ENCODE data around the gene GATA2.

Gene GATA2

GRCh38 chr3:128489927-128490649 is 2.9 kb downstream of the GATA2 start:
- no peak for DNase-seq (ENCODE audit: low read depth, low spot score)
- CTCF ChIA-PET = interaction anchor here (0.9 to 4.5 kb wide), 13 partner anchors 8 to 395 kb away, joined by 3 to 30 read pairs (median 5); no protein-coding TSS in a partner anchor
- POLR2A ChIA-PET = no interaction called here
- peak overlapping the region; percentile 82 for H3K4me3 ChIP-seq (ENCODE audit: low read depth, low read length)
- TF ChIP-seq CTCF (IDR thresholded peaks at IDR 0.05; ENCODE audit: insufficient read depth, low read length, missing control alignments) = peak; percentile 4

GRCh38 chr3:128489674-128489926 is 3.4 kb downstream of the GATA2 start:
- DNase-seq (ENCODE audit: low read depth, low spot score) = no peak
- POLR2A ChIA-PET = no interaction called here
- no peak for TF ChIP-seq CTCF (IDR thresholded peaks at IDR 0.05; ENCODE audit: insufficient read depth, low read length, missing control alignments)
- H3K4me3 ChIP-seq (ENCODE audit: low read depth, low read length) = peak overlapping the region; percentile 82
- CTCF ChIA-PET = interaction anchor here (0.9 to 4.5 kb wide), 11 partner anchors 8 to 395 kb away, joined by 3 to 30 read pairs (median 5); no protein-coding TSS in a partner anchor

GRCh38 chr3:128488991-128489673 is 3.9 kb downstream of the GATA2 start:
- POLR2A ChIA-PET = no interaction called here
- no peak for TF ChIP-seq CTCF (IDR thresholded peaks at IDR 0.05; ENCODE audit: insufficient read depth, low read length, missing control alignments)
- peak overlapping the region; percentile 82 for H3K4me3 ChIP-seq (ENCODE audit: low read depth, low read length)
- CTCF ChIA-PET = interaction anchor here (0.9 to 4.5 kb wide), 10 partner anchors 8 to 394 kb away, joined by 3 to 30 read pairs (median 6); no protein-coding TSS in a partner anchor
- no peak for DNase-seq (ENCODE audit: low read depth, low spot score)

GRCh38 chr3:128488636-128488990 is 4.4 kb downstream of the GATA2 start:
- CTCF ChIA-PET = interaction anchor here (1.2 to 4.5 kb wide), 6 partner anchors 9 to 318 kb away, joined by 3 to 30 read pairs (median 6); no protein-coding TSS in a partner anchor
- TF ChIP-seq CTCF (IDR thresholded peaks at IDR 0.05; ENCODE audit: insufficient read depth, low read length, missing control alignments) = no peak
- POLR2A ChIA-PET = interaction anchor here (1.9 kb wide), 1 partner anchor 428 kb away, joined by 4 read pairs; no protein-coding TSS in a partner anchor
- DNase-seq (ENCODE audit: low read depth, low spot score) = no peak
- peak overlapping the region; percentile 82 for H3K4me3 ChIP-seq (ENCODE audit: low read depth, low read length)

GRCh38 chr3:128487813-128488635 is 5.0 kb downstream of the GATA2 start:
- H3K4me3 ChIP-seq (ENCODE audit: low read depth, low read length) = peak overlapping the region; percentile 82
- ChIA-PET CTCF (interaction anchor here (0.8 to 4.5 kb wide), 5 partner anchors 10 to 121 kb away, joined by 3 to 30 read pairs (median 7); no protein-coding TSS in a partner anchor), POLR2A (interaction anchor here (1.0 to 1.9 kb wide), 2 partner anchors 9 to 427 kb away, joined by 4 read pairs; no protein-coding TSS in a partner anchor)
- TF ChIP-seq CTCF (IDR thresholded peaks at IDR 0.05; ENCODE audit: insufficient read depth, low read length, missing control alignments) = no peak
- DNase-seq (ENCODE audit: low read depth, low spot score) = peak; percentile 55

All from AG04449 (cell line).